DMS114 treated with DMSO at 0.1 percent for 48 hours (cell line): Measurements from ENCODE around the gene P2RY8.

Experiments
- DNase-seq: peaks from one replicate; lab custom pipeline; 2025; ENCODE audit not compliant: unreplicated experiment; lab: John Stamatoyannopoulos, UW

Gene P2RY8

DNA sequence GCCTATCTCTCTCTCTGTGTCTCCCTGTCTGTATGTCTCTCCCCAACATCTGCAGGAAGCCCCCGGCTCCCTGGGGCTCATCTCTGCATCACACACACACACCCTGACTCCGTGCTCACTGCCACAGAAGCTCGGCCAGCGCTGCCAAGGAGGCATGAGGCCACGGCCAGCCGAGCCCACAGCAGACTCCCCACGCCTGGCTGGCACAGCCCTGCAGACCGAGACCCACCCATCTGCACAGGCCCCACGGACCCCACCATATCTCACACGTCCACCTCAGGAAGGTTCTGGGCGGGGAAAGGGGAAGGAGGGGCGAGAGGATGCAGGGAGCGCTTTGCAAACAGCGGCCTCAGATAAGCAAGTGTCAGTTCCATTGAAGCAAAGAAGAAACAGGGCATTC lies 116.6 kb downstream of the P2RY8 start:
- DNase-seq: no peak

DNA sequence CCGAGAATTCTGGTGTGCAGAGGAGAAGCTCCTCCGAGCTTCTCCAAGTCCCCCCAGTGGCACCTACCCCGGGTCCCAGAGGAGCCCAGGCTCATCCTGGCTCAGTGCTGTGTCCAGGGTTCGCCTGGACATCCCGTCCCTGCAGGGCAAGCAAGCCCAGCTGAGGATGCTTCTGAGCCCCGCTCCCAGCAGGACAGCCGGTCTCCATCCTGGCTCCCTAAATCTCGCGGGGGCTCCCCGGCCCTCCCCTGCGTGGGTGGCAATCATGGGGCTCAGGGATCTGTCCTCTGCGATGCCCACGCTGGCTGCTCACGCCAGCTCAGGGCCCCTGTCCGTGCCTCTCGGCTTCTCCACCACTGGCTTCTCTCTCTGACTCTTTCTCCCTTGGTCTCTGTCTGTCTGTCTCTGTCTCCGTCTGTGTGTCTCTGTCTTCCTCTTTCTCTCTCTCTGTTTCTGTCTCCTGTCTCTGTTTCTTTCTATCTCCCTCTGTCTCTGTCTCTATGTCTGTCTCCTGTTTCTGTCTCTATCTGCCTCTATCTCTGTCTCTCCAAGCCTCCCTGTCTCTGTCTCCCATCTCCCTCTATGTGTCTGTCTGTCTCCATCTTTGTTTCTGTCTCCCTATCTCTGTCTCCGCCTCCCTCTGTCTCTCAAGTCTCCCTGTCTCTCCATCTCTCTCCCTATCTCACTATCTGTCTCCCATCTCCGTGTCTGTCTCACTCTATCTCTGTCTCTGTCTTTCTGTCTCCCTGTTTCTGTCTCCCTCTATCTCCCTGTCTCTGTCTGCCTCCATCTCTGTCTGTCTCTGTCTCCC lies 117.2 kb downstream of the P2RY8 start:
- DNase-seq: no peak

DNA sequence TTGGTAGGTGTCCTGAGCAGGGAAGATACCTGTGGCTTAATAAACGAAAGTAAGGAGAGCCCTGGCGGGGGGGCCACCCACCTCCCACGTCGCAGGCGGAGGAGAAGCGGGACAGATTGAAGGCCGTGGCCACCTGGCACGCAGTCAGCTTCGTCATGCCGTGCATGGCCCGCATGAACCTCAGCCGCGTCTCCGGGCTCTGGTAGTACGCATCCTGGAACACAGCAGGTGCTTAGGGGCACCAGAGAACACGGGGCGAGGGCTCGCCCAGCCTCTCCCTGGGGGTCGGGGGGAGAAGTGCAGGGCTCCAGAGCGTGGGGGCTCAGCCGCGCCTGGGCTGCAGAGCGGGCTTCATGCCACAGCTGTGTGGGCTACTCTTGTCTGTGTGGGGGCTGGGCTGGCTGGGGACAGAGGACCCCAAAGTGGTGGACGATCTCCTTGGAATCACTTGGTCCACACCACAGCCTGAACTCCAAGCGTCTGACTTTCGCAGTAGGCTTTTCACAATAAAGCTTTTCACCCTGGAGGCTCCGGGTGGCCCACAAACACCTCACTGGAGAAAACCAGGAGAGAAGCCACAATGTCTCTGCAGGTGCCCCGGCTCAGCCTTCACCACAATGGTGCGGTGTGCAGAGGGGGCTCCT lies 118.0 kb downstream of the P2RY8 start:
- DNase-seq: no peak

DNA sequence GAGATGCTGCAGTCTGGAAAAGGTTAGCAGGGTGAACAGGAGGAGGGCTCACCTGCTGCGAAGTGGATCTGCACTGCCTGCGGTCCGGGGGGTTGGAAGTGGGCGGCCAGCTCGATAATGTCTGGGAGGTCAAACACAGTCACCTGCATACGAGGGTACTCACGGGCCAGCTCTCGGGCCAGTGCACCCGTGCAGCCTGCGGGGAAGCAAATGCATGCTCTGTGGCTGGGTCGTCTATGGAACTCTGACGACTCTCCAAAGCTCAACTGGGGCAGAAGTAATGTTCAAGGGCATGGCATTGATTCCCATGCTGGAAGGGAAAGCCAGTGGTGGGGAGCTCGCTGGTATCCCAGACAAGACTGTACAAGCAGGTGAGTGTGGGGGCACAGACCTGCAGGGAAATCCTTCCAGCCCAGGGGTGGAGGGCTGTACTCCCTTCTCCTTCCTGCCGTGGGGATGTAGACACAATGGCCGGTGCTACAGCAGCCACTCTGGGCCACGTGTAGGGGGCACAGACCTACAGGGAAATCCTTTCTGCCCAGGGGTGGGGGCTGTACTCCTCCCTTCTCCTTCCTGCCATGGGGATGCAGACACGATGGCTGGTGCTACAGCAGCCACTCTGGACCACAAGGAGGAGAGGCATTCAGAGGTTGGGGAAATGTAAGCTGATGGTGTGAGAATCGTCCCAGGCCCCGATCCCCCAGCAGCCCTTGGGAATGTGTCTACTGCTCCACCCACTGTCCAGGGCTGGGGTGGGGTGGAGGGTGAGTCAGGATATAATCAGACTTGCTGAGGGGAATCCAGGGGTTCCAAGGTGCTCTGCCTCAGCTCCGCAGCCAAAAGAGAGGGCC lies 118.8 kb downstream of the P2RY8 start:
- DNase-seq: no peak

DNA sequence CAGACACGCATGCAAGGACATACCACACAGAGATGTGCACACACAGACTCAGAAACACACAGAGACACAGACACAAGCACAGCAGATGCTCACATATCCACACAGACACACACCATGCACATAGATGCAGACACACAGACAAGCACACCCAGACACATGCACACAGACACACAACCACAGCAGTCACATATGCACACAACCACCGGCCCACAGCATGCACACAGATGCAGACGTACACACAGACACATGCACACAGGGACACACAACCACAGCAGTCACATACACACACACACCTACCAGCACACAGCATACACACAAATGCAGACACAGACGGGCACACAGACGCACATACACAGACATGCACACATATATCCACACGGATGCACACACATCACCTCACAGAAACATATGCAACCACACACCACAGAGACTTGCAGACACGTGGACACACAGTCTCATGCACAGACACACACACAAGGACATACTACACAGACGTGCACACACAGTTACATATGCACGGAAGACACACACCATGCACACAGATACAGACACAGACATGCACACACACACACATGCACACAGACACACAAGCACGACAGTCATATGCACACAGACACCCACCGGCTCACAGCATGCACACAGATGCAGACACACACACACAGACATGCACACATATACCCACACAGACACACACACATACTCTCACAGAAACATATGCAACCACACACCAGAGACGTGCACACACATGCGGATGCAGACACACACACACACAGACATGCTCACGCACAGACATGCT lies 119.8 kb downstream of the P2RY8 start:
- DNase-seq: no peak

DNA sequence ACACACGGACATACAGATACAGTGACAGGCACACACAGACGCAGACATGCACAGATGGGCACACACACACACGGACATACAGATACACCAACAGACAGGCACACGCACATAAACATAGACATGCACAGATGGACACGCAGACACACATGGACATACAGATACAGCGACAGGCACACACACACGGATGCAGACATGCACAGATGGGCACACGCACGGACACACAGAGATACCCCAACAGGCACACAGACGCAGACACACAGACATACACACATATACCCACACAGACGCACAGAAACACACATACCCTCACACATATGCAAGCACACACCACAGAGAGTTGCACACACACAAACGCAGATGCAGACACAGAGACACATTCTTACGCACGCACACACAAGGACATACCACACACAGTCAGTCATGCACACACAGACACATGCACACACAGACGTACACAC lies 120.6 kb downstream of the P2RY8 start:
- no peak for DNase-seq
